BLaER1 treated with 17β-estradiol and CSF1 and Interleukin-3, amounts not matched to agents 10 nM and 100 nM (cell line): ENCODE measurements around the gene C20orf204.

Source experiments
- H3K27ac ChIP-seq, 11 experiments: shearing (Covaris generic); formaldehyde crosslinking; 2 replicates each; pipeline ENCODE4 v1.8.1; 2022
- H3K27me3 ChIP-seq, 11 experiments: shearing (Covaris generic); formaldehyde crosslinking; 2 replicates each; pipeline ENCODE4 v1.8.1; 2022
- H3K36me3 ChIP-seq, 11 experiments: shearing (Covaris generic); formaldehyde crosslinking; 2 replicates each; pipeline ENCODE4 v1.8.1; 2022
- H3K4me1 ChIP-seq, 10 experiments: shearing (Covaris generic); formaldehyde crosslinking; 2 replicates each; pipeline ENCODE4 v1.8.1; 2022
- H3K4me2 ChIP-seq, 11 experiments: shearing (Covaris generic); formaldehyde crosslinking; 2 replicates each; pipeline ENCODE4 v1.8.1; 2022
- H3K4me3 ChIP-seq, 10 experiments: shearing (Covaris generic); formaldehyde crosslinking; 2 replicates each; pipeline ENCODE4 v1.8.1; 2022
- H3K9ac ChIP-seq, 11 experiments: shearing (Covaris generic); formaldehyde crosslinking; 2 replicates each; pipeline ENCODE4 v1.8.1; 2022
- H3K9me3 ChIP-seq, 11 experiments: shearing (Covaris generic); formaldehyde crosslinking; replicated peaks in 1 of 11; 2 replicates each; pipeline ENCODE4 v1.8.1; 2022
- H4K20me1 ChIP-seq, 11 experiments: shearing (Covaris generic); formaldehyde crosslinking; 2 replicates each; pipeline ENCODE4 v1.8.1; 2022
- Cebpa-rat ChIP-seq, 11 experiments: shearing (Covaris generic); IDR thresholded peaks; 2 replicates each; pipeline ENCODE4 v1.8.1; 2022

The C20orf204 gene

GRCh38 chr20:64068386-64069208 is 32.6 kb downstream of the C20orf204 start:
- H4K20me1 ChIP-seq = peaks cover 28 to 76% (median 46%) of the 10 kb centered on the region in 11 experiments; a peak in 20 of 22 replicates
- peak overlapping the region in 4 of 11 experiments; percentile 14 to 54 (median 23); a peak in 6 of 22 replicates for H3K9ac ChIP-seq
- no peaks in the 10 kb centered on the region for H3K27me3 ChIP-seq
- H3K4me1 ChIP-seq = peaks cover 80 to 100% (median 99%) of the 10 kb centered on the region in 10 experiments
- H3K4me3 ChIP-seq = no peak overlapping the region
- H3K27ac ChIP-seq = no peak overlapping the region
- peaks cover 4 to 21% (median 16%) of the 10 kb centered on the region in 11 experiments for H3K36me3 ChIP-seq
- TF ChIP-seq Cebpa-rat (IDR thresholded peaks at IDR 0.05) = no peak
- H3K4me2 ChIP-seq = peak overlapping the region; percentile 35 to 100 (median 99); a peak in 21 of 22 replicates
- H3K9me3 ChIP-seq = no peaks in the 10 kb centered on the region

GRCh38 chr20:64069209-64069613 is 33.2 kb downstream of the C20orf204 start:
- H3K4me1 ChIP-seq = peaks cover 80 to 100% (median 99%) of the 10 kb centered on the region in 10 experiments
- H3K36me3 ChIP-seq = peaks cover 11 to 27% (median 22%) of the 10 kb centered on the region in 11 experiments
- no peak overlapping the region for H3K27ac ChIP-seq
- H3K9me3 ChIP-seq = no peaks in the 10 kb centered on the region
- no peaks in the 10 kb centered on the region for H3K27me3 ChIP-seq
- H4K20me1 ChIP-seq = peaks cover 30 to 76% (median 49%) of the 10 kb centered on the region in 11 experiments; a peak in 21 of 22 replicates
- no peak overlapping the region for H3K4me3 ChIP-seq
- H3K9ac ChIP-seq = peak overlapping the region in 4 of 11 experiments; percentile 16 to 43 (median 36); a peak in 4 of 22 replicates
- no peak for TF ChIP-seq Cebpa-rat (IDR thresholded peaks at IDR 0.05)
- H3K4me2 ChIP-seq = peak overlapping the region in 10 of 11 experiments; percentile 35 to 100 (median 99); a peak in 17 of 22 replicates

- H3K4me2 ChIP-seq = peak overlapping the region in 10 of 11 experiments; percentile 24 to 100 (median 99); a peak in 16 of 22 replicates
Measured at GRCh38 chr20:64069614-64070243, 33.7 kb downstream of the C20orf204 start.

GRCh38 chr20:64070244-64070993 is 34.4 kb downstream of the C20orf204 start:
- Histone ChIP-seq H3K27ac (no peak overlapping the region), H3K9ac (no peak overlapping the region), H4K20me1 (peaks cover 31 to 84% (median 59%) of the 10 kb centered on the region in 11 experiments; a peak in 21 of 22 replicates), H3K36me3 (peaks cover 14 to 38% (median 32%) of the 10 kb centered on the region in 11 experiments), H3K27me3 (no peaks in the 10 kb centered on the region), H3K4me3 (no peak overlapping the region), H3K4me2 (peak overlapping the region in 8 of 11 experiments; percentile 93 to 100 (median 100); a peak in 16 of 22 replicates), H3K9me3 (no peaks in the 10 kb centered on the region), H3K4me1 (peaks cover 82 to 100% (median 99%) of the 10 kb centered on the region in 10 experiments)
- no peak for TF ChIP-seq Cebpa-rat (IDR thresholded peaks at IDR 0.05)

More at GRCh38 chr20:64069614-64070243, 33.7 kb downstream of the C20orf204 start:
- Histone ChIP-seq H3K9ac (peak overlapping the region in 3 of 11 experiments; percentile 31 to 43 (median 41); a peak in 2 of 22 replicates), H3K4me3 (no peak overlapping the region), H4K20me1 (peaks cover 31 to 77% (median 52%) of the 10 kb centered on the region in 11 experiments; a peak in 21 of 22 replicates), H3K27me3 (no peaks in the 10 kb centered on the region), H3K4me1 (peaks cover 80 to 100% (median 99%) of the 10 kb centered on the region in 10 experiments), H3K9me3 (no peaks in the 10 kb centered on the region), H3K36me3 (peaks cover 14 to 32% (median 27%) of the 10 kb centered on the region in 11 experiments), H3K27ac (no peak overlapping the region)
- no peak for TF ChIP-seq Cebpa-rat (IDR thresholded peaks at IDR 0.05)

GRCh38 chr20:64071341-64072332 is 35.7 kb downstream of the C20orf204 start:
- peaks cover 36 to 90% (median 71%) of the 10 kb centered on the region in 11 experiments; a peak in 21 of 22 replicates for H4K20me1 ChIP-seq
- H3K9ac ChIP-seq = peak overlapping the region in 10 of 11 experiments; percentile 17 to 69 (median 52); a peak in 14 of 22 replicates
- peaks cover 14 to 50% (median 43%) of the 10 kb centered on the region in 11 experiments for H3K36me3 ChIP-seq
- no peaks in the 10 kb centered on the region for H3K27me3 ChIP-seq
- H3K4me3 ChIP-seq = peak overlapping the region in 2 of 10 experiments; percentile 1 to 51; a peak in 1 of 20 replicates
- TF ChIP-seq Cebpa-rat (IDR thresholded peaks at IDR 0.05) = no peak
- H3K4me1 ChIP-seq = peaks cover 81 to 100% (median 99%) of the 10 kb centered on the region in 10 experiments
- H3K9me3 ChIP-seq = no peaks in the 10 kb centered on the region
- H3K27ac ChIP-seq = peak overlapping the region in 4 of 11 experiments; percentile 11 to 55 (median 54); a peak in 4 of 22 replicates
- H3K4me2 ChIP-seq = peak overlapping the region; percentile 93 to 100 (median 99)

GRCh38 chr20:64072498-64073063 is 36.6 kb downstream of the C20orf204 start:
- H3K4me2 ChIP-seq = peak overlapping the region; percentile 93 to 100 (median 99)
- TF ChIP-seq Cebpa-rat (IDR thresholded peaks at IDR 0.05) = no peak
- no peaks in the 10 kb centered on the region for H3K27me3 ChIP-seq
- H3K36me3 ChIP-seq = peaks cover 14 to 52% (median 43%) of the 10 kb centered on the region in 11 experiments
- H3K9ac ChIP-seq = peak overlapping the region; percentile 21 to 69 (median 51); a peak in 19 of 22 replicates
- peak overlapping the region in 4 of 10 experiments; percentile 1 to 51 (median 28); a peak in 5 of 20 replicates for H3K4me3 ChIP-seq
- H3K27ac ChIP-seq = peak overlapping the region in 7 of 11 experiments; percentile 39 to 55 (median 44); a peak in 14 of 22 replicates
- H4K20me1 ChIP-seq = peaks cover 46 to 97% (median 78%) of the 10 kb centered on the region in 11 experiments; a peak in 21 of 22 replicates
- peaks cover 71 to 100% (median 99%) of the 10 kb centered on the region in 10 experiments for H3K4me1 ChIP-seq
- H3K9me3 ChIP-seq = no peaks in the 10 kb centered on the region
